Measurements from ENCODE around the gene RHBDD2. TPM values are rescaled to one million over a fixed set of nuclear protein-coding genes. Genes with fewer than 3 reads are reported as not detected.

Gene RHBDD2
- total RNA-seq, 2 donors from 2014 or later: 42.6 to 51.0 TPM

DNA sequence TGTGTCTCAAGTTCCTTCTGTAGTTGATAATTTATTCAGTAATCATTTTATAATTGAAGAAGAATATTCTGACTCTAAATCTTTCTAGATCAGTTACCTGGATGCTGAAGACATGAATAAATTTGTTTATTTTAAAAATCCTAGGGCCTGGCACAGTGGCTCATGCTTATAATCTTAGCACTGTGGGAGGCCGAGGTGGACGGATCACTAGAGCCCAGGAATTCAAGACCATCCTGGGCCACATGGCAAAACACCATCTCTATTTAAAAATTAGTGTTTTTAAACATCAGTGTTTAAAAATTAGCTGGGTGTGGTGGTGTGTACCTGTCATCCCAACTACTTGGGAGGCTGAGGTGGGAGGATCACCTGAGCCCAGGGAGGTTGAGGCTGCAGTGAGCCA, 45.4 kb downstream of the RHBDD2 start:
- intact Hi-C loops (cut with DNase I): no loop called here
- Histone ChIP-seq H3K27me3 (no peaks in the 10 kb centered on the region), H3K9ac (ENCODE audit: low read depth in 2 of 2, low read length in 2 of 2) (no peak overlapping the region)

DNA sequence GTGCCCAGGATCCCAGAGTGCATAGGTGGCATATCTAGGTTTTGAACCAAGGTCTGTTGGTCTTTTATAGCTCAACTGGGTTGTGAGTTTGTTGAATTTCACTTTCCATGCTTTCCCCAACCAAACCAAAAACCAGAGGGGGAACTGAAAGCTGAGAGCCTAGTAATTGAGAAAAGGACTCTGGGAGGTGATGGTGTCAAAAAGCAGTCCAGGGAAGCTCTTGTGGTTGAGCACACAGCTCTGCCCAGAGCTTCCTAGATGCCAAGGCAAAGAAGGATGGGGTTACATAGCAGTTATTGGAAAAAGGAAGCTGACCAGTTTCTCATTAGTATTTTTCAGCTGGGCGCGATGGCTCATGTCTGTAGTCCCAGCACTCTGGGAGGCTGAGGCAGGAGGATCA, 46.1 kb downstream of the RHBDD2 start:
- Histone ChIP-seq H3K27me3 (no peaks in the 10 kb centered on the region), H3K4me3 (no peak overlapping the region), H3K9me3 (no peaks in the 10 kb centered on the region), H3K27ac (no peak overlapping the region), H3K4me1 (no peaks in the 10 kb centered on the region), H3K9ac (ENCODE audit: low read depth in 2 of 2, low read length in 2 of 2) (no peak overlapping the region), H3K36me3 (no peaks in the 10 kb centered on the region)
- TF ChIP-seq, protein P1, sequence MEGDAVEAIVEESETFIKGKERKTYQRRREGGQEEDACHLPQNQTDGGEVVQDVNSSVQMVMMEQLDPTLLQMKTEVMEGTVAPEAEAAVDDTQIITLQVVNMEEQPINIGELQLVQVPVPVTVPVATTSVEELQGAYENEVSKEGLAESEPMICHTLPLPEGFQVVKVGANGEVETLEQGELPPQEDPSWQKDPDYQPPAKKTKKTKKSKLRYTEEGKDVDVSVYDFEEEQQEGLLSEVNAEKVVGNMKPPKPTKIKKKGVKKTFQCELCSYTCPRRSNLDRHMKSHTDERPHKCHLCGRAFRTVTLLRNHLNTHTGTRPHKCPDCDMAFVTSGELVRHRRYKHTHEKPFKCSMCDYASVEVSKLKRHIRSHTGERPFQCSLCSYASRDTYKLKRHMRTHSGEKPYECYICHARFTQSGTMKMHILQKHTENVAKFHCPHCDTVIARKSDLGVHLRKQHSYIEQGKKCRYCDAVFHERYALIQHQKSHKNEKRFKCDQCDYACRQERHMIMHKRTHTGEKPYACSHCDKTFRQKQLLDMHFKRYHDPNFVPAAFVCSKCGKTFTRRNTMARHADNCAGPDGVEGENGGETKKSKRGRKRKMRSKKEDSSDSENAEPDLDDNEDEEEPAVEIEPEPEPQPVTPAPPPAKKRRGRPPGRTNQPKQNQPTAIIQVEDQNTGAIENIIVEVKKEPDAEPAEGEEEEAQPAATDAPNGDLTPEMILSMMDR (IDR thresholded peaks at IDR 0.05): no peak
- DNase-seq: no peak
- intact Hi-C loops (cut with DNase I): no loop called here

More for the DNA sequence above, 45.4 kb downstream of the RHBDD2 start:
- H3K27ac ChIP-seq: no peak overlapping the region
- no peak for DNase-seq
- H3K9me3 ChIP-seq: no peaks in the 10 kb centered on the region
- no peaks in the 10 kb centered on the region for H3K36me3 ChIP-seq
- TF ChIP-seq, protein P1 (IDR thresholded peaks at IDR 0.05): no peak
- H3K4me3 ChIP-seq: no peak overlapping the region
- no peaks in the 10 kb centered on the region for H3K4me1 ChIP-seq

DNA sequence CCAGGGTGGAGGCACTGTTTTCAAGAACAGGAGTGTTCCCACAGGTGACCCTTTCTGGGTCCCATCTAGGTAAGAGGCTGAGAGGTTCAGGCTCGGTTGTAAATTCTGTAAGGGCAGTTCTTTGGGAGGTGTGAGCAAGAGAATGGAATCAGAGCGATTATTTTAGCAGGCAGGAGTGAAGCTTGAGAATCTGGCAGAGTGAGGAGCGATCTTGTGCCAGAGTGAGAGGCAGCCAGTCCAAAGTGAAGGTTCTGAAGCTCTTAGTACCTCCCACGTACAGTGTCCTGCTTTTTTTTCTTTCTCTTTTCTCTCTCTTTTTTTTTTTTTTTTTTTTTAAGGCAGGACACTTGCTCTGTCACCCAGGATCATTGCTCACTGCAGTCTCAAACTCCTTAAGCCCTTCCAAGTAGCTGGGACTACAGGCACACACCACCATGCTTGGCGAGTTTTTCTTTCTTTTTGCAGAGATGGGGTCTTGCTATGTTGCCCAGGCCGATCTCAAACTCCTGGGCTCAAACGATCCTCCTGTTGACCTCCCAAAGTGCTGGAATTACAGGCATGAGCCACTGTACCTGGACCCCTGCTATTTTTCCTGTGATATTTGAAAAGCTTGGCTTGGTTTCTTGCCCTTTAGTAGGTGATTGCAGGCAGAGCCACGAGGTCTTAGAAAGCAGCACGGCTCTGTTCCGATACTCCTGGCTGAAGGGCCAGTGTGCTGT, 47.0 kb downstream of the RHBDD2 start:
- Histone ChIP-seq H3K4me1 (no peaks in the 10 kb centered on the region), H3K4me3 (no peak overlapping the region), H3K27me3 (no peaks in the 10 kb centered on the region), H3K27ac (no peak overlapping the region), H3K9me3 (no peaks in the 10 kb centered on the region), H3K36me3 (no peaks in the 10 kb centered on the region), H3K9ac (ENCODE audit: low read depth in 2 of 2, low read length in 2 of 2) (no peak overlapping the region)
- TF ChIP-seq, protein P1 (IDR thresholded peaks at IDR 0.05): no peak
- DNase-seq: no peak
- intact Hi-C loops (cut with DNase I): no loop called here

DNA sequence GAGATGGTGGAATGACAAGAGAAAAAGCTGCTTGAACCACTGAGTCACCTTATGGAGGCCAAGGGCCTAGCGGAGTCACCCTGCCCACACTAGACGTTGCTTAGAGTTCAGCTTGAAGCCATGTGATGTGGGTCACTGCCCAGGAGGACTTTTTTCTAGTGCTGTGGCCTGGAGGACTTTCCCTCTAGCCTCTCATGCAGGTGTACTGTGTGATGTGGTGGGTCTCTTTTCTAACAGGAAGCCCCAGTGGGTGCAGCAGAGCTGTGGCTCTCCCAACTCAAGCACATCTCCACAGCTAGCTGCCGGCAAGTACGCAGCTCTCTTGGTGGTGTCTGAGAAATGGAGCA, 49.7 kb downstream of the RHBDD2 start:
- intact Hi-C loops (cut with DNase I): no loop called here
- no peak overlapping the region for H3K9ac ChIP-seq (ENCODE audit: low read depth in 2 of 2, low read length in 2 of 2)
- H3K4me1 ChIP-seq: no peaks in the 10 kb centered on the region
- H3K27me3 ChIP-seq: no peaks in the 10 kb centered on the region
- TF ChIP-seq, protein P1 (IDR thresholded peaks at IDR 0.05): no peak
- no peak for DNase-seq
- H3K9me3 ChIP-seq: no peaks in the 10 kb centered on the region
- no peaks in the 10 kb centered on the region for H3K36me3 ChIP-seq
- H3K4me3 ChIP-seq: no peak overlapping the region
- no peak overlapping the region for H3K27ac ChIP-seq

- Histone ChIP-seq H3K9ac (ENCODE audit: low read depth in 2 of 2, low read length in 2 of 2) (no peak overlapping the region), H3K9me3 (no peaks in the 10 kb centered on the region), H3K4me1 (no peaks in the 10 kb centered on the region), H3K36me3 (no peaks in the 10 kb centered on the region), H3K4me3 (no peak overlapping the region), H3K27me3 (no peaks in the 10 kb centered on the region), H3K27ac (no peak overlapping the region)
- TF ChIP-seq, protein P1 (IDR thresholded peaks at IDR 0.05): no peak
- DNase-seq: no peak
- intact Hi-C loops (cut with DNase I): no loop called here
Observed at GRCh38 chr7:75931680-75932079, 52.8 kb downstream of the RHBDD2 start.
